HCT116 (cell line): ENCODE measurements around the gene UPK1B. TPM values are rescaled to one million over a fixed set of nuclear protein-coding genes. Genes with fewer than 3 reads are reported as not detected.

ENCODE experiments used
- ATAC-seq: fragments of 200-7000 bp; cut with Tn5 transposase; 2 replicates; pipeline ENCODE4 v1.9.1; 2020; ENCODE audit warnings: mild to moderate bottlenecking, moderate library complexity
- BruUV-seq: library from RNA; stranded (reverse); fragments of 400-500 nt; replicated peaks from 2 replicates; lab custom pipeline; 2021; lab: Mats Ljungman, UMichigan
- CTCF ChIA-PET: fragments of 300-600 bp; sonication (Branson Sonifier 250); formaldehyde crosslinking; loops from one replicate; lab custom pipeline; 2021; ENCODE audit warnings: antibody characterized with exemption; lab: Charles Lee
- POLR2A ChIA-PET: fragments of 300-600, 350-600 bp; sonication (Branson Sonifier 250); formaldehyde crosslinking; loops from one replicate; lab custom pipeline; 2021; ENCODE audit warnings: antibody characterized with exemption; lab: Charles Lee
- RAD21 ChIA-PET, 2 experiments: fragments of 300-600 bp; sonication (Branson Sonifier 250); formaldehyde crosslinking; loops; one replicate each; lab custom pipeline; 2023; ENCODE audit warnings: low total read pairs in 2 of 2; ENCODE audit not compliant: uncharacterized antibody in 2 of 2, unreplicated experiment in 2 of 2, low non-redundant PET in 1 of 2; lab: Charles Lee
- DNase-seq: peaks from one replicate; pipeline ENCODE4 v3.0.0-alpha.2; 2010; ENCODE audit warnings: low read depth, low spot score
- H2AFZ ChIP-seq: fragments of 200-600 bp; shearing (Covaris generic), sonication (generic); 2 replicates; pipeline ENCODE4 v1.6.1; 2017; ENCODE audit warnings: low read depth, mixed run types, mixed read lengths, antibody characterized with exemption, low read length; ENCODE audit not compliant: poor library complexity, severe bottlenecking
- H3K27ac ChIP-seq: 2 replicates; pipeline ENCODE4 v1.5.1; 2012; ENCODE audit warnings: low read depth, low read length
- H3K27me3 ChIP-seq: fragments of 200-600 bp; sonication (generic); 2 replicates; pipeline ENCODE4 v1.6.1; 2016; ENCODE audit warnings: mixed run types, low read length, mixed read lengths; ENCODE audit not compliant: insufficient read depth
- H3K36me3 ChIP-seq, 2 experiments: fragments of 200-500 bp in 1 of 2; fragments of 200-600 bp in 1 of 2; sonication (Bioruptor generic) in 1 of 2; sonication (generic) in 1 of 2; 2 replicates each; pipeline versions ENCODE4 v1.5.1 to v1.6.1; 2014 to 2016; ENCODE audit warnings: low read length in 2 of 2, inconsistent platforms in 1 of 2, mixed read lengths in 1 of 2, mixed run types in 1 of 2; ENCODE audit not compliant: insufficient read depth in 2 of 2, control insufficient read depth in 1 of 2
- H3K4me1 ChIP-seq, 2 experiments: fragments of 200-600 bp in 1 of 2; sonication (generic) in 1 of 2; 2 replicates each; pipeline versions ENCODE4 v1.5.1 to v1.6.1; 2012 to 2017; ENCODE audit warnings: low read length in 2 of 2, inconsistent platforms in 1 of 2, mild to moderate bottlenecking in 1 of 2, mixed read lengths in 1 of 2, mixed run types in 1 of 2, moderate library complexity in 1 of 2; ENCODE audit not compliant: insufficient read depth in 2 of 2, control insufficient read depth in 1 of 2
- H3K4me2 ChIP-seq: fragments of 200-600 bp; sonication (generic); 2 replicates; pipeline ENCODE4 v1.6.1; 2017; ENCODE audit warnings: mixed run types, low read length, mixed read lengths
- H3K4me3 ChIP-seq, 2 experiments: fragments of 200-600 bp in 1 of 2; sonication (generic) in 1 of 2; replicated peaks in 1 of 2; 2 replicates each; pipeline ENCODE4 v1.5.1; 2011 to 2016; ENCODE audit warnings: low read length in 2 of 2, control low read depth in 1 of 2, low read depth in 1 of 2, mild to moderate bottlenecking in 1 of 2, mixed read lengths in 1 of 2, mixed run types in 1 of 2
- H3K79me2 ChIP-seq: fragments of 200-600 bp; sonication (generic); 2 replicates; pipeline ENCODE4 v1.6.1; 2017; ENCODE audit warnings: mild to moderate bottlenecking, mixed run types, low read length, moderate library complexity, mixed read lengths; ENCODE audit not compliant: insufficient read depth
- H3K9ac ChIP-seq: fragments of 200-600 bp; sonication (generic); 2 replicates; pipeline ENCODE4 v1.6.1; 2016; ENCODE audit warnings: low read length, mixed read lengths
- H3K9me2 ChIP-seq: fragments of 200-600 bp; sonication (generic), shearing (Covaris generic); 2 replicates; pipeline ENCODE4 v1.6.1; 2017; ENCODE audit warnings: mixed run types, mild to moderate bottlenecking, moderate library complexity; ENCODE audit not compliant: insufficient read depth
- H3K9me3 ChIP-seq, 2 experiments: fragments of 200-500 bp in 1 of 2; fragments of 200-600 bp in 1 of 2; sonication (Bioruptor generic) in 1 of 2; sonication (generic) in 1 of 2; 2 replicates each; pipeline ENCODE4 v1.6.1; 2014 to 2017; ENCODE audit warnings: low read length in 2 of 2, mixed read lengths in 2 of 2, inconsistent platforms in 1 of 2, low read depth in 1 of 2, mild to moderate bottlenecking in 1 of 2, mixed run types in 1 of 2, moderate library complexity in 1 of 2; ENCODE audit not compliant: control insufficient read depth in 1 of 2, insufficient read depth in 1 of 2
- H4K20me1 ChIP-seq: fragments of 200-600 bp; sonication (generic), shearing (Covaris generic); 2 replicates; pipeline ENCODE4 v1.6.1; 2017; ENCODE audit warnings: mixed run types, mild to moderate bottlenecking, moderate library complexity; ENCODE audit not compliant: insufficient read depth
- CEBPB ChIP-seq: IDR thresholded peaks from 2 replicates; pipeline ENCODE4 v1.6.1; 2012; ENCODE audit warnings: low read depth
- EGR1 ChIP-seq: IDR thresholded peaks from 2 replicates; pipeline ENCODE4 v1.6.1; 2012; ENCODE audit warnings: low read depth
- EZH2 ChIP-seq: fragments of 200-600 bp; sonication (generic); IDR thresholded peaks from 2 replicates; pipeline ENCODE4 v1.6.1; 2017; ENCODE audit warnings: antibody characterized with exemption, mixed run types
- JUND ChIP-seq: IDR thresholded peaks from 2 replicates; pipeline ENCODE4 v1.6.1; 2012
- SRF ChIP-seq: IDR thresholded peaks from 2 replicates; pipeline ENCODE4 v1.6.1; 2012; ENCODE audit warnings: low read depth
- TCF7L2 ChIP-seq: IDR thresholded peaks from 2 replicates; pipeline ENCODE4 v1.7.0; 2011; ENCODE audit warnings: borderline replicate concordance, inconsistent platforms; ENCODE audit not compliant: insufficient read depth, insufficient read length; ENCODE audit errors: extremely low read depth
- intact Hi-C: fragments of 100-400 bp; cut with micrococcal nuclease; formaldehyde crosslinking; loops from 2 replicates; pipeline ENCODE4 v1.10.0; 2022
- total RNA-seq: library from RNA; stranded (reverse); gene quantifications from one replicate; pipeline ENCODE4 v1.2.1, GENCODE V29; 2021; ENCODE audit not compliant: unreplicated experiment
- TF ChIP-seq, protein P1 (sequence below): IDR thresholded peaks from 2 replicates; pipeline ENCODE4 v1.6.1; 2012
- TF ChIP-seq, protein P2 (sequence below), 3 experiments: fragments of 200-600 bp in 1 of 3; sonication (generic) in 1 of 3; IDR thresholded peaks in 2 of 3; conservative IDR thresholded peaks in 1 of 3; 2 replicates each; pipeline ENCODE4 v1.5.1; 2012 to 2017; ENCODE audit warnings: low read depth in 2 of 3, low read length in 2 of 3, antibody characterized with exemption in 1 of 3, borderline replicate concordance in 1 of 3, control low read depth in 1 of 3, mild to moderate bottlenecking in 1 of 3, mixed read lengths in 1 of 3, mixed run types in 1 of 3, moderate library complexity in 1 of 3; ENCODE audit not compliant: insufficient read depth in 1 of 3
- TF ChIP-seq, protein P3 (sequence below): IDR thresholded peaks from 2 replicates; pipeline ENCODE4 v1.6.1; 2012; ENCODE audit warnings: low read depth

The UPK1B gene
- total RNA-seq, 1 experiment from 2014 or later, result not detected

DNA sequence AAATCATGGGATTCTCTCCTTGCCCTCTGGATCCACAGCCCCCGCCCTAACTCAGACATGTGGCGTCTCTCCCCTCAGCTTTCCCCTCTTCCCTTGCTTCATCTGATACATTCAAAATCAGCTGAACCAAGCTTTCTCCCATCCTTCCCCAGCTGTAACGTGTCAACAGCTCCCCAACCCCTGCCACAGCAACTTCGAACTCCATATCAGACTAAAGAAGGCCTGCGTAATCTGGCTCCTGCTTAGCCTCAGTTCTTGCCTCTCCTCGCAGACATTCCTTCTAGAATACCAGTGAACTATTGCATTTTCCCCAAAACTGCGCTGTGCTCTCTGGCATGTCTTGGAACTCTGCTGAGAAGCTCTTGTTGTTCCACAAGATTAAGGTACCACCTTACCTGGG lies 49.0 kb downstream of the UPK1B start:
- Histone ChIP-seq H3K9ac (no peak overlapping the region), H4K20me1 (no peaks in the 10 kb centered on the region), H3K4me3 (no peak overlapping the region), H3K27me3 (no peaks in the 10 kb centered on the region), H2AFZ (no peak overlapping the region), H3K9me2 (no peaks in the 10 kb centered on the region), H3K36me3 (peaks cover 0 to 6% of the 10 kb centered on the region in 2 experiments; a peak in 2 of 4 replicates), H3K4me2 (no peak overlapping the region), H3K9me3 (no peaks in the 10 kb centered on the region), H3K4me1 (no peaks in the 10 kb centered on the region), H3K79me2 (no peaks in the 10 kb centered on the region), H3K27ac (no peak overlapping the region)
- DNase-seq (no peak), ATAC-seq (no peak)
- ChIA-PET POLR2A (interaction anchor here (0.6 kb wide), 1 partner anchor 1084 kb away, joined by 4 read pairs; no protein-coding TSS in a partner anchor), CTCF (no interaction called here), RAD21 (no interaction called here)
- no TSS peak for BruUV-seq
- intact Hi-C loops, result no loop called here
- TF ChIP-seq JUND (no peak), EZH2 (no peak), EGR1 (no peak), SRF (no peak), TCF7L2 (no peak), CEBPB (no peak)
- TF ChIP-seq, protein P1, sequence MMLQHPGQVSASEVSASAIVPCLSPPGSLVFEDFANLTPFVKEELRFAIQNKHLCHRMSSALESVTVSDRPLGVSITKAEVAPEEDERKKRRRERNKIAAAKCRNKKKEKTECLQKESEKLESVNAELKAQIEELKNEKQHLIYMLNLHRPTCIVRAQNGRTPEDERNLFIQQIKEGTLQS, result no peak
- TF ChIP-seq, protein P2, sequence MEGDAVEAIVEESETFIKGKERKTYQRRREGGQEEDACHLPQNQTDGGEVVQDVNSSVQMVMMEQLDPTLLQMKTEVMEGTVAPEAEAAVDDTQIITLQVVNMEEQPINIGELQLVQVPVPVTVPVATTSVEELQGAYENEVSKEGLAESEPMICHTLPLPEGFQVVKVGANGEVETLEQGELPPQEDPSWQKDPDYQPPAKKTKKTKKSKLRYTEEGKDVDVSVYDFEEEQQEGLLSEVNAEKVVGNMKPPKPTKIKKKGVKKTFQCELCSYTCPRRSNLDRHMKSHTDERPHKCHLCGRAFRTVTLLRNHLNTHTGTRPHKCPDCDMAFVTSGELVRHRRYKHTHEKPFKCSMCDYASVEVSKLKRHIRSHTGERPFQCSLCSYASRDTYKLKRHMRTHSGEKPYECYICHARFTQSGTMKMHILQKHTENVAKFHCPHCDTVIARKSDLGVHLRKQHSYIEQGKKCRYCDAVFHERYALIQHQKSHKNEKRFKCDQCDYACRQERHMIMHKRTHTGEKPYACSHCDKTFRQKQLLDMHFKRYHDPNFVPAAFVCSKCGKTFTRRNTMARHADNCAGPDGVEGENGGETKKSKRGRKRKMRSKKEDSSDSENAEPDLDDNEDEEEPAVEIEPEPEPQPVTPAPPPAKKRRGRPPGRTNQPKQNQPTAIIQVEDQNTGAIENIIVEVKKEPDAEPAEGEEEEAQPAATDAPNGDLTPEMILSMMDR (IDR thresholded peaks at IDR 0.05 in 2 of 3, conservative IDR thresholded peaks at IDR 0.05 in 1 of 3; ENCODE audit: borderline replicate concordance in 1 of 3, insufficient read depth in 1 of 3, low read depth in 2 of 3, low read length in 2 of 3), result no peak
- TF ChIP-seq, protein P3, sequence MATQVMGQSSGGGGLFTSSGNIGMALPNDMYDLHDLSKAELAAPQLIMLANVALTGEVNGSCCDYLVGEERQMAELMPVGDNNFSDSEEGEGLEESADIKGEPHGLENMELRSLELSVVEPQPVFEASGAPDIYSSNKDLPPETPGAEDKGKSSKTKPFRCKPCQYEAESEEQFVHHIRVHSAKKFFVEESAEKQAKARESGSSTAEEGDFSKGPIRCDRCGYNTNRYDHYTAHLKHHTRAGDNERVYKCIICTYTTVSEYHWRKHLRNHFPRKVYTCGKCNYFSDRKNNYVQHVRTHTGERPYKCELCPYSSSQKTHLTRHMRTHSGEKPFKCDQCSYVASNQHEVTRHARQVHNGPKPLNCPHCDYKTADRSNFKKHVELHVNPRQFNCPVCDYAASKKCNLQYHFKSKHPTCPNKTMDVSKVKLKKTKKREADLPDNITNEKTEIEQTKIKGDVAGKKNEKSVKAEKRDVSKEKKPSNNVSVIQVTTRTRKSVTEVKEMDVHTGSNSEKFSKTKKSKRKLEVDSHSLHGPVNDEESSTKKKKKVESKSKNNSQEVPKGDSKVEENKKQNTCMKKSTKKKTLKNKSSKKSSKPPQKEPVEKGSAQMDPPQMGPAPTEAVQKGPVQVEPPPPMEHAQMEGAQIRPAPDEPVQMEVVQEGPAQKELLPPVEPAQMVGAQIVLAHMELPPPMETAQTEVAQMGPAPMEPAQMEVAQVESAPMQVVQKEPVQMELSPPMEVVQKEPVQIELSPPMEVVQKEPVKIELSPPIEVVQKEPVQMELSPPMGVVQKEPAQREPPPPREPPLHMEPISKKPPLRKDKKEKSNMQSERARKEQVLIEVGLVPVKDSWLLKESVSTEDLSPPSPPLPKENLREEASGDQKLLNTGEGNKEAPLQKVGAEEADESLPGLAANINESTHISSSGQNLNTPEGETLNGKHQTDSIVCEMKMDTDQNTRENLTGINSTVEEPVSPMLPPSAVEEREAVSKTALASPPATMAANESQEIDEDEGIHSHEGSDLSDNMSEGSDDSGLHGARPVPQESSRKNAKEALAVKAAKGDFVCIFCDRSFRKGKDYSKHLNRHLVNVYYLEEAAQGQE, result no peak
